SK-N-SH (cell line): ENCODE data around the gene RB1. TPM values are rescaled to one million over a fixed set of nuclear protein-coding genes. Genes with fewer than 3 reads are reported as not detected.

Experiments used
- CTCF ChIA-PET: fragments of 300-600, 350-600 bp; formaldehyde crosslinking; extraction: SDS; loops from one replicate; lab custom pipeline; 2021; lab: Yijun Ruan, JAX
- POLR2A ChIA-PET: fragments of 350-600 bp; sonication (Branson Sonifier 250); formaldehyde crosslinking; extraction: SDS; loops from one replicate; lab custom pipeline; 2020; ENCODE audit warnings: antibody characterized with exemption, inconsistent platforms; lab: Yijun Ruan, JAX
- DNase-seq: peaks from one replicate; pipeline ENCODE4 v3.0.0; 2012
- H2AFZ ChIP-seq: fragments of 200-600 bp; sonication (generic); 2 replicates; pipeline ENCODE4 v1.8.1; 2016; ENCODE audit warnings: antibody characterized with exemption, mild to moderate bottlenecking, low read depth
- H3F3A ChIP-seq: fragments of 200-600 bp; sonication (generic); replicated peaks from 2 replicates; pipeline ENCODE3; 2016; ENCODE audit warnings: antibody characterized with exemption, mild to moderate bottlenecking; ENCODE audit not compliant: insufficient read depth
- H3K27ac ChIP-seq, 2 experiments: fragments of 200-500 bp in 1 of 2; fragments of 200-600 bp in 1 of 2; sonication (Bioruptor generic) in 1 of 2; sonication (generic), shearing (Covaris generic) in 1 of 2; 2 replicates each; pipeline versions ENCODE4 v1.5.1 to v1.6.1; 2014 to 2016; ENCODE audit warnings: low read depth in 2 of 2, inconsistent platforms in 1 of 2, low read length in 1 of 2, mild to moderate bottlenecking in 1 of 2, mixed read lengths in 1 of 2
- H3K27me3 ChIP-seq: fragments of 200-600 bp; sonication (generic), shearing (Covaris generic); 2 replicates; pipeline ENCODE4 v1.6.1; 2016; ENCODE audit warnings: mixed run types; ENCODE audit not compliant: insufficient read depth
- H3K36me3 ChIP-seq, 2 experiments: fragments of 200-500 bp in 1 of 2; fragments of 200-600 bp in 1 of 2; sonication (Bioruptor generic) in 1 of 2; sonication (generic) in 1 of 2; replicated peaks in 1 of 2; 2 replicates each; pipeline versions ENCODE3 to v1.5.1; 2014 to 2016; ENCODE audit warnings: low read length in 1 of 2, mild to moderate bottlenecking in 1 of 2; ENCODE audit not compliant: insufficient read depth in 2 of 2, control insufficient read depth in 1 of 2
- H3K4me1 ChIP-seq, 2 experiments: fragments of 200-500 bp in 1 of 2; fragments of 200-600 bp in 1 of 2; sonication (Bioruptor generic) in 1 of 2; sonication (generic), shearing (Covaris generic) in 1 of 2; 2 replicates each; pipeline versions ENCODE4 v1.5.1 to v1.6.1; 2014 to 2016; ENCODE audit warnings: low read depth in 1 of 2, low read length in 1 of 2, mixed run types in 1 of 2; ENCODE audit not compliant: insufficient read depth in 2 of 2, control insufficient read depth in 1 of 2
- H3K4me2 ChIP-seq: fragments of 200-600 bp; sonication (generic), shearing (Covaris generic); 2 replicates; pipeline ENCODE4 v1.6.1; 2017; ENCODE audit warnings: mixed run types
- H3K4me3 ChIP-seq, 2 experiments: fragments of 200-500 bp in 1 of 2; fragments of 200-600 bp in 1 of 2; sonication (Bioruptor generic) in 1 of 2; sonication (generic), shearing (Covaris generic) in 1 of 2; 2 replicates each; pipeline versions ENCODE4 v1.5.1 to v1.8.1; 2014 to 2016; ENCODE audit warnings: low read depth in 2 of 2, inconsistent platforms in 1 of 2, low read length in 1 of 2, mild to moderate bottlenecking in 1 of 2, mixed read lengths in 1 of 2, moderate library complexity in 1 of 2
- H3K79me2 ChIP-seq: fragments of 200-600 bp; sonication (generic); 2 replicates; pipeline ENCODE4 v1.8.1; 2017; ENCODE audit warnings: mild to moderate bottlenecking; ENCODE audit not compliant: insufficient read depth
- H3K9ac ChIP-seq: fragments of 200-600 bp; sonication (generic); 2 replicates; pipeline ENCODE4 v1.6.1; 2017; ENCODE audit warnings: mixed run types
- H3K9me2 ChIP-seq: fragments of 200-600 bp; sonication (generic); 2 replicates; pipeline ENCODE4 v1.6.1; 2017; ENCODE audit warnings: mixed run types
- H3K9me3 ChIP-seq: fragments of 200-600 bp; sonication (generic); 2 replicates; pipeline ENCODE4 v1.6.1; 2017; ENCODE audit warnings: mixed run types, mild to moderate bottlenecking, moderate library complexity
- H4K20me1 ChIP-seq: fragments of 200-600 bp; sonication (generic); 2 replicates; pipeline ENCODE4 v1.6.1; 2017; ENCODE audit warnings: mild to moderate bottlenecking, mixed run types; ENCODE audit not compliant: insufficient read depth
- CHD2 ChIP-seq: fragments of 150-350 bp; IDR thresholded peaks from 2 replicates; pipeline ENCODE4 v1.6.1; 2018; ENCODE audit warnings: low read length; ENCODE audit not compliant: partially characterized antibody
- CTCF ChIP-seq: fragments of 200-600 bp; sonication (generic); IDR thresholded peaks from 2 replicates; pipeline ENCODE4 v1.6.1; 2017; ENCODE audit warnings: antibody characterized with exemption, mild to moderate bottlenecking, moderate library complexity
- EP300 ChIP-seq, 2 experiments: IDR thresholded peaks; 2 replicates each; pipeline versions ENCODE4 v1.4.0 to v1.6.1; 2012; ENCODE audit warnings: borderline replicate concordance in 1 of 2, low read depth in 1 of 2, low read length in 1 of 2
- FOSL2 ChIP-seq: IDR thresholded peaks from 2 replicates; pipeline ENCODE4 v1.4.0; 2012; ENCODE audit warnings: low read depth, mild to moderate bottlenecking, moderate library complexity, borderline replicate concordance
- GATA2 ChIP-seq: sonication (generic); formaldehyde crosslinking; IDR thresholded peaks from 2 replicates; pipeline ENCODE4 v1.5.0; 2020; ENCODE audit warnings: mild to moderate bottlenecking, missing genetic modification reagents
- MAX ChIP-seq: IDR thresholded peaks from 2 replicates; pipeline ENCODE4 v1.4.0; 2012; ENCODE audit warnings: low read depth
- MEF2A ChIP-seq: IDR thresholded peaks from 2 replicates; pipeline ENCODE4 v1.4.0; 2012; ENCODE audit warnings: low read depth, borderline replicate concordance
- NFIC ChIP-seq: IDR thresholded peaks from 2 replicates; pipeline ENCODE4 v1.4.0; 2012; ENCODE audit warnings: borderline replicate concordance
- NRF1 ChIP-seq: IDR thresholded peaks from 2 replicates; pipeline ENCODE4 v1.6.1; 2012; ENCODE audit warnings: low read depth, mild to moderate bottlenecking, low read length
- POLR2AphosphoS5 ChIP-seq: IDR thresholded peaks from 2 replicates; pipeline ENCODE4 v1.6.1; 2012; ENCODE audit warnings: low read depth, low read length
- RAD21 ChIP-seq: IDR thresholded peaks from 2 replicates; pipeline ENCODE4 v1.6.1; 2012; ENCODE audit warnings: mild to moderate bottlenecking, low read length
- RCOR1 ChIP-seq: fragments of 150-350 bp; IDR thresholded peaks from 2 replicates; pipeline ENCODE4 v1.6.1; 2017; ENCODE audit warnings: antibody characterized with exemption, low read length
- RFX5 ChIP-seq: IDR thresholded peaks from 2 replicates; pipeline ENCODE4 v1.6.1; 2012; ENCODE audit warnings: mild to moderate bottlenecking, improper control_type of control experiment, low read length
- RXRA ChIP-seq: IDR thresholded peaks from 2 replicates; pipeline ENCODE4 v1.4.0; 2012; ENCODE audit warnings: low read depth, mild to moderate bottlenecking, borderline replicate concordance
- SMC3 ChIP-seq: IDR thresholded peaks from 2 replicates; pipeline ENCODE4 v1.6.1; 2012; ENCODE audit warnings: low read depth, low read length, improper control_type of control experiment
- TAF1 ChIP-seq: IDR thresholded peaks from 2 replicates; pipeline ENCODE4 v1.6.1; 2012; ENCODE audit warnings: low read depth, mild to moderate bottlenecking, low read length, moderate library complexity, borderline replicate concordance
- TCF12 ChIP-seq: IDR thresholded peaks from 2 replicates; pipeline ENCODE4 v1.4.0; 2012
- USF1 ChIP-seq: IDR thresholded peaks from 2 replicates; pipeline ENCODE4 v1.4.0; 2012; ENCODE audit warnings: low read depth, borderline replicate concordance
- ZBTB33 ChIP-seq: IDR thresholded peaks from 2 replicates; pipeline ENCODE4 v1.4.0; 2012; ENCODE audit warnings: low read depth, borderline replicate concordance
- polyA plus RNA-seq, 3 experiments: library from polyadenylated mRNA; depleted of rRNA; stranded (reverse); fragments of >200 nt; gene quantifications; 2 replicates each; pipeline ENCODE4 v1.2.3, GENCODE V29; 2012

Gene RB1
- polyA plus RNA-seq, 1 of the 3 experiments (the other 2 are of a cell fraction) = 11.5 TPM

GRCh38 chr13:48322294-48322693 lies 18.7 kb downstream of the RB1 start:
- TF ChIP-seq CTCF = no peak
- TF ChIP-seq SMC3 = no peak
- no peak for TF ChIP-seq RXRA
- TF ChIP-seq TCF12 = no peak
- TF ChIP-seq ZBTB33 = no peak
- TF ChIP-seq POLR2AphosphoS5 = no peak
- no peak for TF ChIP-seq TAF1
- no peak for TF ChIP-seq FOSL2
- TF ChIP-seq NRF1 = no peak
- TF ChIP-seq CHD2 = no peak
- no peak for TF ChIP-seq RAD21
- TF ChIP-seq RFX5 = no peak
- no peak for TF ChIP-seq EP300 (IDR thresholded peaks at IDR 0.05; ENCODE audit: borderline replicate concordance in 1 of 2, low read depth in 1 of 2, low read length in 1 of 2)
- no peak for TF ChIP-seq NFIC
- no peak for TF ChIP-seq USF1
- TF ChIP-seq MEF2A = no peak
- TF ChIP-seq GATA2 = no peak
- no peak for TF ChIP-seq MAX
- no peak for TF ChIP-seq RCOR1
- TF ChIP-seq, all 33 proteins: peak for 0
- CTCF ChIA-PET = no interaction called here

More at GRCh38 chr13:48322294-48322693, 18.7 kb downstream of the RB1 start:
- Histone ChIP-seq H3F3A (no peaks in the 10 kb centered on the region), H3K36me3 (peaks cover 8 to 45% of the 10 kb centered on the region in 2 experiments), H3K9ac (no peak overlapping the region), H2AFZ (no peak overlapping the region), H4K20me1 (no peaks in the 10 kb centered on the region), H3K4me3 (no peak overlapping the region), H3K27ac (no peak overlapping the region), H3K27me3 (no peaks in the 10 kb centered on the region), H3K9me3 (peaks cover 10% of the 10 kb centered on the region; the same call in 1 of the 2 replicates), H3K4me1 (no peaks in the 10 kb centered on the region), H3K9me2 (no peaks in the 10 kb centered on the region), H3K79me2 (peaks cover 61% of the 10 kb centered on the region), H3K4me2 (no peak overlapping the region)
- no peak for DNase-seq
- POLR2A ChIA-PET = no interaction called here
